Measurements from ENCODE around the gene MRPL17. TPM values are rescaled to one million over a fixed set of nuclear protein-coding genes. Genes with fewer than 3 reads are reported as not detected.

MRPL17 gene
- 10 to 100 TPM; 18.9 to 31.8 (median 26.1) TPM for total RNA-seq

DNA sequence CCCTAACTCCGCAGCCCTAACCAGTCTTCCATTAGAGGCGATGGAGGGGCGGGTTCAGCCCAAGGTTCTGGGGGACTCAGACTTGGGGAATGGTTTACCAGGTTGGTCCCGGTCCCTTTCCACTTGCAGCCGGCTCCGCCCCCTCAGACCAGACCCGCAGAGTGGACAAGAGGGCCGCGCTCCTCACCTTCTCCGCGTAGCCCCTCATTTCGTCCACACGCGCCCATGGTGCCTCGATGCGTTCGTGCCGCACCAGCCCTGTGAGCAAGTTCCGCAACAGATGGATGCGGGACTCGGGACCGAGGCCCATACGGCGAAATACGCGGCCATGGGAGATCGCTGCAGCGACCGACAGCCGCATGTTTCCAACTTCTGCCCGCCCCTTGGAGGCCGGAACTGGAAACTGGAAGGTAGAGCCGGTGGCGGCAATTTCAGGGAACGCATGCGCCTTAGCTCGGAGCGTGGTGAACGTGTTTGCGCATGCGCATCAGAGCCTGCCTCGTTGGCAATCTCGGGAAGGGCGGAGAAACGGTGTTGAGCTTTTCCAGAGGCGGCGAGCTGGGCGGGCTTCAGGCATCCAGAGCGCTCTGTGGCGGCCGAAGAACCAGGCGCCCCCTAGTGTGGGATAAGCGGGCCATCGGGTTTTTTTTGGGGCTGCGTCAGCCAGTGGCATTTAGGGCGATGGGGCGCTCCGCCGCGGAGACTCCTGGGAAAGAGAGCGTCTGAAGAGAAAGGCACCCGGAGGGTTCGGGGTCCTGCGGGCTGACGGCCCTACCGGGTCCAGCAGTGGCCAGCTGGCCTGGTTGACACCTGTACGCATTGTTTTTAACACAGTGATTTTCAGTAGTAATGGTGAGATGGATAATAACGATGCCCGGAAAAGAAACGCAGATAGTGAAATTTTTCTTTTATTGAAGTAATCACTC is at the start of gene MRPL17:
Gene MRPL17, minus strand, starts transcription at position 405 of the 926 bp plus-strand sequence. Its CDS starts 44 bp downstream, at position 361.
- peaks cover 0 to 29% (median 0%) of the 10 kb centered on the region in 3 donors for H3K36me3 ChIP-seq
- TF ChIP-seq, protein P1, sequence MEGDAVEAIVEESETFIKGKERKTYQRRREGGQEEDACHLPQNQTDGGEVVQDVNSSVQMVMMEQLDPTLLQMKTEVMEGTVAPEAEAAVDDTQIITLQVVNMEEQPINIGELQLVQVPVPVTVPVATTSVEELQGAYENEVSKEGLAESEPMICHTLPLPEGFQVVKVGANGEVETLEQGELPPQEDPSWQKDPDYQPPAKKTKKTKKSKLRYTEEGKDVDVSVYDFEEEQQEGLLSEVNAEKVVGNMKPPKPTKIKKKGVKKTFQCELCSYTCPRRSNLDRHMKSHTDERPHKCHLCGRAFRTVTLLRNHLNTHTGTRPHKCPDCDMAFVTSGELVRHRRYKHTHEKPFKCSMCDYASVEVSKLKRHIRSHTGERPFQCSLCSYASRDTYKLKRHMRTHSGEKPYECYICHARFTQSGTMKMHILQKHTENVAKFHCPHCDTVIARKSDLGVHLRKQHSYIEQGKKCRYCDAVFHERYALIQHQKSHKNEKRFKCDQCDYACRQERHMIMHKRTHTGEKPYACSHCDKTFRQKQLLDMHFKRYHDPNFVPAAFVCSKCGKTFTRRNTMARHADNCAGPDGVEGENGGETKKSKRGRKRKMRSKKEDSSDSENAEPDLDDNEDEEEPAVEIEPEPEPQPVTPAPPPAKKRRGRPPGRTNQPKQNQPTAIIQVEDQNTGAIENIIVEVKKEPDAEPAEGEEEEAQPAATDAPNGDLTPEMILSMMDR (IDR thresholded peaks at IDR 0.05): peak; percentile 84 to 98 (median 94)
- TF ChIP-seq POLR2A (IDR thresholded peaks at IDR 0.05): peak in 3 of 4 donors; percentile 58 to 87 (median 80)
- H3K27ac ChIP-seq: peak within 1 kb of the TSS; percentile 82 to 97 (median 92)
- H3K4me1 ChIP-seq: peaks cover 5 to 27% (median 12%) of the 10 kb centered on the region in 3 donors
- peak within 1 kb of the TSS; percentile 79 to 90 (median 86) for H3K4me3 ChIP-seq
- peak; percentile 91 for DNase-seq
- 0 to 1% methylated on average over 27 to 29 of the region's 70 CpGs for WGBS, 2 donors
- no peaks in the 10 kb centered on the region for H3K9me3 ChIP-seq
- intact Hi-C loops (cut with DNase I): loop anchor here (5.0 kb wide), 1 partner anchor 81 kb away; the partner anchor contains the start of genes ILK and RRP8
- no peaks in the 10 kb centered on the region for H3K27me3 ChIP-seq

DNA sequence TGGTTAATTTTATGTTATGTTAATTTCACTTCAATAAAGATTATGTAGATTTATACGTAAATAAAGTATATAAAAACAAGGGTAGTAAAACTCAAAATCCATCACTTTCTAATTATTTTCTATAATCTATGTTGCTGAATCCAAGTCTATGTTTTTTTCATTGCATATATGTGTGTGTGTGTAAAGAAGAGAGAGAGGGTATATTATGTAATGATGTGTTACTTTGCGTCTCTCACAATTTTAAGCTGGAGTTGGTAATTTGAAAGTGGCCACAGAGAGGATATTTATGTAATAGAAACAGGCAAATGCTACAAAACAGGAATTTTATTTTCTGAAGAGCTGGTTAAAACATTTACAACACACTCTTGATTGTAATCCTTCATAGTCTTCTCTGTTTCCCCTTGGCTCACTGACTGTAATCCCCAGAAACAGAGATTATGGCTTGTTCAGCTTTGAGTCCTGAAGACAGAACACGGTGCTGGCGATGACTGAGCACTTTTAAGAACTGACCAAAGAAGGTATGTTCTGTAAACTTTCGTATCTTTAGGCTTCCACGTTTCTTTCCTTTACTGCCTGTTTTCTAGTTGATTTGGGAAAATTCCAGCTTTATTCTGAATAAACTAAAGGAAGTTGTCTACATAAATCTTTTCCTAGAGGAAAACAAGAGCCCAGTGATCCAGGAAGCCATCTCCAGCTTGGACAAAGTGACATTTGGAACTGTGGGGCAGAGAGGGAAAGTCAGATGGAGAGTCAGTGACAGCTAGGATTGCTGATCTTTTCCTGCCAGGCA is 45.0 kb upstream of the MRPL17 start:
- H3K4me1 ChIP-seq: no peaks in the 10 kb centered on the region
- intact Hi-C loops (cut with DNase I): no loop called here
- no peak overlapping the region for H3K27ac ChIP-seq
- TF ChIP-seq, protein P1 (IDR thresholded peaks at IDR 0.05): no peak
- no peak for TF ChIP-seq POLR2A (IDR thresholded peaks at IDR 0.05)
- no peak overlapping the region for H3K4me3 ChIP-seq
- H3K36me3 ChIP-seq: no peaks in the 10 kb centered on the region
- no peaks in the 10 kb centered on the region for H3K27me3 ChIP-seq
- no peaks in the 10 kb centered on the region for H3K9me3 ChIP-seq
- WGBS, 2 donors: 54 to 71% methylated on average over 6 of the region's 6 CpGs
- no peak for DNase-seq

DNA sequence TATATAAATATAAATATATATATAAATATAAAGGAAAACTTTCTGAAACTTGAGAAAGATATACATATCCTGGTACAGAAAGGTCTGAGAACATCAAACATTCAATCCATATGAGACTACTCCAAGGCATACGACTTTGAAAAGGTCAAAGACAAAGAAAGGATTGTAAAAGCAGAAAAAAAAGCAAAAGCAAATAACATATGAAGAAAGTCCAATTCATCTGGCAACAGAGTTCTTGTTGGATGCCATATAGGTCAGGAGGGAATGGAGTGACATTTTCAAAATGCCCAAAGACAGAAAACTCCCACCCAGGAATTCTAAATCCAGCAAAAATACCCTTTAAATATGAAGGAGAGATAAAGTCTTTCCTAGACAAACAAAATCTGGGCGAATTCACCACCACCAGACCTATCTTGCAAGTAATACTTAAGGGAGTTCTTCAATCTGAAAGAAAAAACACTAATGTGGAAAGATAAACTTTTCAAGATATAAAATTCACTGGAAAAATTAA is 42.3 kb upstream of the MRPL17 start:
- DNase-seq: no peak
- no peaks in the 10 kb centered on the region for H3K27me3 ChIP-seq
- H3K36me3 ChIP-seq: no peaks in the 10 kb centered on the region
- no peaks in the 10 kb centered on the region for H3K4me1 ChIP-seq
- intact Hi-C loops (cut with DNase I): no loop called here
- H3K4me3 ChIP-seq: no peak overlapping the region
- TF ChIP-seq POLR2A (IDR thresholded peaks at IDR 0.05): no peak
- TF ChIP-seq, protein P1 (IDR thresholded peaks at IDR 0.05): no peak
- H3K27ac ChIP-seq: no peak overlapping the region
- WGBS, 2 donors: 21 to 51% methylated on average over 2 of the region's 2 CpGs
- H3K9me3 ChIP-seq: no peaks in the 10 kb centered on the region

DNA sequence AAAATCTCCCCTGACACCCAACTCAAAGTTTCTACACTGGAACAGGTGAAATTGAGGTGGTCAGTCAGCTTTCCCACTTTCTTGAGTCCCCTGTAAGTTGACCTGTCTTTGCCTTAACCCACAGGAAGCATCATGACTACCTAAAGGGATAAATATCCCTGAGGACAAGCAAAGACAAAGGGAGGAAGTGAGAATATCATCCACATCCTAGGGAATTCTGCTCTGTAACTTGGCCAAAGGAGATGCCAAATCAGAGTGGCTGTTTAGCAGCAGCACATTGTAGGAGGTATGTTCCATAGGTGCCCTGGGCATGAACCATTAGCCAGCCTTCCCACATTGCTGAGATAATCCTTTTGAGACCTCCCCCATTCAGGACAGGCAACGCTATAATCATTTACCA is 40.9 kb upstream of the MRPL17 start:
- intact Hi-C loops (cut with DNase I): no loop called here
- Histone ChIP-seq H3K4me1 (no peaks in the 10 kb centered on the region), H3K4me3 (no peak overlapping the region), H3K27me3 (no peaks in the 10 kb centered on the region), H3K27ac (no peak overlapping the region), H3K36me3 (no peaks in the 10 kb centered on the region), H3K9me3 (no peaks in the 10 kb centered on the region)
- TF ChIP-seq, protein P1 (IDR thresholded peaks at IDR 0.05): no peak
- TF ChIP-seq POLR2A (IDR thresholded peaks at IDR 0.05): no peak
- WGBS, 2 donors: 63 to 86% methylated on average over 1 of the region's 1 CpG
- no peak for DNase-seq

Measured in esophagus squamous epithelium (tissue), 5 donors.